HG03571 (cell line): Measurements from ENCODE around the gene EPO.
A peak's percentile ranks its signal among the peaks of the same experiment; 100 is the strongest.

Experiments used
- ATAC-seq: cut with Tn5 transposase; IDR thresholded peaks from one replicate; pipeline ENCODE4 v1.9.1; 2021; ENCODE audit not compliant: unreplicated experiment

Gene EPO

GRCh38 chr7:100720279-100720670 lies at the start of gene EPO:
EPO (plus strand) TSS chr7:100720468; CDS start chr7:100720981, 513 bp downstream.
- no peak for ATAC-seq

GRCh38 chr7:100671353-100672327 lies 48.6 kb upstream of the EPO start:
- no peak for ATAC-seq

- peak; percentile 52 for ATAC-seq
Observed at GRCh38 chr7:100673302-100673941, 46.8 kb upstream of the EPO start, which contains the start of gene GNB2. GNB2 (plus strand) TSS chr7:100673740; CDS start chr7:100676266, 2,526 bp downstream.

GRCh38 chr7:100673942-100674410 lies 46.3 kb upstream of the EPO start:
- ATAC-seq, result no peak

- no peak for ATAC-seq
Observed at GRCh38 chr7:100674411-100675104, 45.7 kb upstream of the EPO start.

GRCh38 chr7:100675105-100675451 lies 45.2 kb upstream of the EPO start:
- no peak for ATAC-seq

- ATAC-seq, result no peak
Observed at GRCh38 chr7:100675581-100676350, 44.5 kb upstream of the EPO start.

GRCh38 chr7:100676501-100677306 lies 43.6 kb upstream of the EPO start:
- ATAC-seq, result no peak

GRCh38 chr7:100677308-100678267 lies 42.7 kb upstream of the EPO start:
- no peak for ATAC-seq

- ATAC-seq, result no peak
Observed at GRCh38 chr7:100678291-100678984, 41.8 kb upstream of the EPO start.

- ATAC-seq, result no peak
Observed at GRCh38 chr7:100679129-100679926, 40.9 kb upstream of the EPO start.

- no peak for ATAC-seq
Observed at GRCh38 chr7:100679927-100680575, 40.2 kb upstream of the EPO start.

- ATAC-seq, result no peak
Observed at GRCh38 chr7:100680576-100681271, 39.5 kb upstream of the EPO start.

- ATAC-seq, result no peak
Observed at GRCh38 chr7:100681491-100682227, 38.6 kb upstream of the EPO start.

GRCh38 chr7:100682228-100682741 lies 38.0 kb upstream of the EPO start:
- no peak for ATAC-seq
